Panc1 (cell line): ENCODE results near the gene EEA1. TPM values are rescaled to one million over a fixed set of nuclear protein-coding genes. Genes with fewer than 3 reads are reported as not detected.
A peak's percentile ranks its signal among the peaks of the same experiment; 100 is the strongest.

Experiments used
- ATAC-seq: fragments of 200-7000 bp; cut with Tn5 transposase; 2 replicates; pipeline ENCODE4 v1.9.1; 2020; ENCODE audit warnings: mild to moderate bottlenecking, moderate library complexity
- BruUV-seq: library from RNA; stranded (reverse); fragments of 400-500 nt; replicated peaks from 2 replicates; lab custom pipeline; 2021; lab: Mats Ljungman, UMichigan
- CTCF ChIA-PET: fragments of 300-600 bp; sonication (Branson Sonifier 250); formaldehyde crosslinking; loops from one replicate; lab custom pipeline; 2022; ENCODE audit warnings: antibody characterized with exemption; lab: Charles Lee
- POLR2A ChIA-PET: fragments of 300-600 bp; sonication (Branson Sonifier 250); formaldehyde crosslinking; loops from one replicate; lab custom pipeline; 2022; ENCODE audit warnings: antibody characterized with exemption; lab: Charles Lee
- DNase-seq: peaks from one replicate; pipeline ENCODE4 v3.0.0-alpha.2; 2010; ENCODE audit warnings: low read depth, low spot score
- H3K27ac ChIP-seq: 2 replicates; pipeline ENCODE4 v1.5.1; 2011; ENCODE audit warnings: mild to moderate bottlenecking, low read length, inconsistent platforms
- H3K27me3 ChIP-seq: fragments of 200-500 bp; sonication (Bioruptor generic); 2 replicates; pipeline ENCODE4 v1.6.0; 2014; ENCODE audit warnings: low read length, inconsistent platforms; ENCODE audit not compliant: control insufficient read depth, insufficient read depth
- H3K36me3 ChIP-seq: fragments of 200-500 bp; sonication (Bioruptor generic); 2 replicates; pipeline ENCODE4 v1.5.1; 2014; ENCODE audit warnings: inconsistent platforms, mild to moderate bottlenecking, low read length, moderate library complexity; ENCODE audit not compliant: control insufficient read depth, insufficient read depth
- H3K4me1 ChIP-seq: 2 replicates; pipeline ENCODE4 v1.5.1; 2011; ENCODE audit warnings: inconsistent platforms, mild to moderate bottlenecking, low read length, moderate library complexity; ENCODE audit not compliant: control insufficient read depth, insufficient read depth
- H3K4me3 ChIP-seq, 2 experiments: 2 replicates each; pipeline ENCODE4 v1.5.1; 2011 to 2012; ENCODE audit warnings: low read depth in 2 of 2, low read length in 2 of 2, mild to moderate bottlenecking in 2 of 2, inconsistent platforms in 1 of 2, moderate library complexity in 1 of 2
- H3K9me3 ChIP-seq: fragments of 200-500 bp; sonication (Bioruptor generic); 2 replicates; pipeline ENCODE4 v1.5.1; 2014; ENCODE audit warnings: low read depth, mild to moderate bottlenecking, inconsistent platforms, low read length, moderate library complexity; ENCODE audit not compliant: control insufficient read depth, insufficient read depth
- CTCF ChIP-seq: fragments of 450-650 bp; IDR thresholded peaks from 2 replicates; pipeline ENCODE4 v1.5.1; 2017; ENCODE audit warnings: mild to moderate bottlenecking
- POLR2AphosphoS5 ChIP-seq: IDR thresholded peaks from 2 replicates; pipeline ENCODE4 v1.6.1; 2012; ENCODE audit warnings: mild to moderate bottlenecking, low read depth, low read length, moderate library complexity
- REST ChIP-seq, 2 experiments: IDR thresholded peaks; 2 replicates each; pipeline ENCODE4 v1.6.1; 2011 to 2012; ENCODE audit warnings: low read depth in 2 of 2, control low read depth in 1 of 2, low read length in 1 of 2, mild to moderate bottlenecking in 1 of 2, moderate library complexity in 1 of 2; ENCODE audit not compliant: insufficient read depth in 1 of 2
- SIN3A ChIP-seq: IDR thresholded peaks from 2 replicates; pipeline ENCODE4 v1.6.1; 2012; ENCODE audit warnings: low read depth, mild to moderate bottlenecking, low read length, moderate library complexity, borderline replicate concordance; ENCODE audit not compliant: insufficient read depth
- TCF7L2 ChIP-seq: IDR thresholded peaks from 2 replicates; pipeline ENCODE4 v1.6.1; 2011; ENCODE audit warnings: mild to moderate bottlenecking, low read depth, low read length, inconsistent platforms
- in situ Hi-C: cut with HindIII; loops from 2 replicates; pipeline ENCODE4 v1.10.0; 2016; ENCODE audit warnings: low sequenced_read_pairs, low pct_unique_long_range_greater_than_20kb
- intact Hi-C: fragments of 100-400 bp; cut with micrococcal nuclease; formaldehyde crosslinking; loops from one replicate; pipeline ENCODE4 v1.10.0; 2022; ENCODE audit not compliant: unreplicated experiment
- total RNA-seq: library from RNA; stranded (reverse); gene quantifications from one replicate; pipeline ENCODE4 v1.2.1, GENCODE V29; 2021; ENCODE audit not compliant: unreplicated experiment

EEA1 gene
- total RNA-seq, 1 experiment from 2014 or later: 15.1 TPM

GRCh38 chr12:92973614-92974013, 44.5 kb upstream of the EEA1 start:
- Histone ChIP-seq H3K4me1 (no peaks in the 10 kb centered on the region; the same call in 1 of the 2 replicates), H3K27ac (no peak overlapping the region), H3K27me3 (no peaks in the 10 kb centered on the region), H3K36me3 (no peaks in the 10 kb centered on the region), H3K9me3 (no peaks in the 10 kb centered on the region), H3K4me3 (no peak overlapping the region)
- ChIA-PET POLR2A (interaction anchor here (0.6 kb wide), 1 partner anchor 95 kb away, joined by 3 read pairs; no protein-coding TSS in a partner anchor), CTCF (interaction anchor here (0.7 kb wide), 1 partner anchor 10 kb away, joined by 10 read pairs; no protein-coding TSS in a partner anchor)
- no peak for ATAC-seq
- no peak for DNase-seq
- BruUV-seq: no TSS peak
- intact Hi-C loops: no loop called here
- in situ Hi-C loops: no loop called here
- no peak for TF ChIP-seq POLR2AphosphoS5
- TF ChIP-seq TCF7L2: no peak
- no peak for TF ChIP-seq CTCF
- no peak for TF ChIP-seq REST (IDR thresholded peaks at IDR 0.05; ENCODE audit: insufficient read depth in 1 of 2, low read depth in 2 of 2, low read length in 1 of 2)
- TF ChIP-seq SIN3A: no peak

- DNase-seq (no peak), ATAC-seq (peak; percentile 56)
- in situ Hi-C loops (no loop called here), intact Hi-C loops (no loop called here)
- Histone ChIP-seq H3K27me3 (no peaks in the 10 kb centered on the region), H3K36me3 (no peaks in the 10 kb centered on the region), H3K4me3 (no peak overlapping the region), H3K4me1 (no peaks in the 10 kb centered on the region; the same call in 1 of the 2 replicates), H3K9me3 (no peaks in the 10 kb centered on the region), H3K27ac (peak overlapping the region; percentile 37; the same call in 1 of the 2 replicates)
- TF ChIP-seq REST (IDR thresholded peaks at IDR 0.05; ENCODE audit: insufficient read depth in 1 of 2, low read depth in 2 of 2, low read length in 1 of 2): no peak
- TF ChIP-seq SIN3A: no peak
- TF ChIP-seq POLR2AphosphoS5: no peak
- TF ChIP-seq TCF7L2: no peak
- no peak for TF ChIP-seq CTCF
- CTCF ChIA-PET: no interaction called here
- POLR2A ChIA-PET: no interaction called here
- BruUV-seq: no TSS peak
These were observed 42.9 kb upstream of the EEA1 start for GRCh38 chr12:92971859-92972524.
